ENCODE data around the gene IRF1.

IRF1 gene

GRCh38 chr5:132500244-132500930 is 9.8 kb upstream of the IRF1 start:
- H3K4me3 ChIP-seq (ENCODE audit: low read depth, low read length) = no peak overlapping the region
- DNase-seq (ENCODE audit: low read depth) = no peak
- no peak for TF ChIP-seq CTCF (IDR thresholded peaks at IDR 0.05; ENCODE audit: insufficient read depth, low read depth, low read length, missing control alignments)

GRCh38 chr5:132499440-132500243 is 9.1 kb upstream of the IRF1 start:
- TF ChIP-seq CTCF (IDR thresholded peaks at IDR 0.05; ENCODE audit: insufficient read depth, low read depth, low read length, missing control alignments) = no peak
- DNase-seq (ENCODE audit: low read depth) = no peak
- H3K4me3 ChIP-seq (ENCODE audit: low read depth, low read length) = no peak overlapping the region

- no peak for DNase-seq (ENCODE audit: low read depth)
- TF ChIP-seq CTCF (IDR thresholded peaks at IDR 0.05; ENCODE audit: insufficient read depth, low read depth, low read length, missing control alignments) = no peak
- H3K4me3 ChIP-seq (ENCODE audit: low read depth, low read length) = no peak overlapping the region
These were observed 8.2 kb upstream of the IRF1 start for GRCh38 chr5:132498686-132499271.

- DNase-seq (ENCODE audit: low read depth) = no peak
- H3K4me3 ChIP-seq (ENCODE audit: low read depth, low read length) = no peak overlapping the region
- no peak for TF ChIP-seq CTCF (IDR thresholded peaks at IDR 0.05; ENCODE audit: insufficient read depth, low read depth, low read length, missing control alignments)
These were observed 7.6 kb upstream of the IRF1 start for GRCh38 chr5:132498152-132498551.

GRCh38 chr5:132497488-132497997 is 7.0 kb upstream of the IRF1 start:
- H3K4me3 ChIP-seq (ENCODE audit: low read depth, low read length) = peak overlapping the region; percentile 74
- TF ChIP-seq CTCF (IDR thresholded peaks at IDR 0.05; ENCODE audit: insufficient read depth, low read depth, low read length, missing control alignments) = no peak
- no peak for DNase-seq (ENCODE audit: low read depth)

- DNase-seq (ENCODE audit: low read depth) = peak; percentile 92
These were observed 6.3 kb upstream of the IRF1 start for GRCh38 chr5:132496631-132497487.

More at GRCh38 chr5:132496631-132497487, 6.3 kb upstream of the IRF1 start:
- H3K4me3 ChIP-seq (ENCODE audit: low read depth, low read length) = peak overlapping the region; percentile 74
- TF ChIP-seq CTCF (IDR thresholded peaks at IDR 0.05; ENCODE audit: insufficient read depth, low read depth, low read length, missing control alignments) = no peak

Measured in GM12865 (cell line).